ENCODE data around the gene CHGA.

CHGA gene

DNA sequence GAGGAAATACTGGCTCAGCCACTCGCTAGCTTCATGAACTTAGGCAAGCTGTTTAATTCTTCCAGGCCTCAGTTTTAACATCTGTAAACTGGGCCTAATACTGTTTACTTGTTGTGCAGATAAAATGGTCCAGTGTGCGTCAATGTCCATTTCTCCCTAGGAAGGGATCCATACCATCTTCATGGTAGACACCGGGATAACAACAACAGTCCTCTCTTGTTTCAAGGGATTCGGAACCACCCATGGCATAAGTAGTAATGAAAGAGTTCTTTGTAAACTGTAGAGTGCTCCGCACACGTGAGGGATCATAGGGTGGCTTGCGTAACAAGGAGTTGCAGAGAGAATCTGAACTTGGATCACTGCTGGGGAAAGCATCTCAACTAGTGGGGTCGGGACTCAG is 17.3 kb upstream of the CHGA start (continued):
- TF ChIP-seq ESRRG (CRISPR knock-in tag; IDR thresholded peaks at IDR 0.05) (no peak), ZFP3 (CRISPR knock-in tag; IDR thresholded peaks at IDR 0.05) (no peak), ZNF565 (CRISPR knock-in tag; conservative IDR thresholded peaks at IDR 0.05; ENCODE audit: low read depth) (no peak), ZNF70 (CRISPR knock-in tag; IDR thresholded peaks at IDR 0.05) (no peak), ZC3H10 (CRISPR knock-in tag; IDR thresholded peaks at IDR 0.05) (no peak), ISL1 (CRISPR knock-in tag; IDR thresholded peaks at IDR 0.05) (no peak)

DNA sequence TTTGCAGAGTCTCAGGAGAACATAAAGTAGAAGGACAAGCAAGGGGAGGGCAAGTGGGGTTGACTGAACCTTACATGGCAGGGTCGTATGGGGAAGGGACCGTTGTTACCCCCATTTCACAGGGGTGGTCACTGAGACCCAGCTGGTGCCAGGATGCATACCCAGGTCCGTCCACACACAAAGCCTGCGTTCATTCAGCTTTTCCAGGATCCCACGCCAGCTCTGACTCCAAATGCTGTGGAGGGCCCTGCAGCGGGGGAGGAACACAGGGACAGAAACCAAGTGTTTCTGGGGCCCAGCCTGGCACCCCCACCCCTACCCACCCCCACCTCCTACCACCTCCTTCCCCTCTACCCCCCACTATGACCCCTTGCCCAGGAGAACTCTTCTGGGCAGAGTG is 16.5 kb upstream of the CHGA start:
- no peak for ATAC-seq
- TF ChIP-seq ARNTL (CRISPR knock-in tag; IDR thresholded peaks at IDR 0.05; ENCODE audit: borderline replicate concordance, low read depth) (no peak), RARB (CRISPR knock-in tag; IDR thresholded peaks at IDR 0.05) (no peak), ZFP30 (CRISPR knock-in tag; IDR thresholded peaks at IDR 0.05) (no peak), ZNF8 (CRISPR knock-in tag; IDR thresholded peaks at IDR 0.05) (no peak), ZNF565 (CRISPR knock-in tag; conservative IDR thresholded peaks at IDR 0.05; ENCODE audit: low read depth) (no peak), ZC3H10 (CRISPR knock-in tag; IDR thresholded peaks at IDR 0.05) (no peak), TOX (CRISPR knock-in tag; IDR thresholded peaks at IDR 0.05; ENCODE audit: borderline replicate concordance) (no peak), BACH2 (CRISPR knock-in tag; IDR thresholded peaks at IDR 0.05; ENCODE audit: borderline replicate concordance) (no peak), PPARA (CRISPR knock-in tag; IDR thresholded peaks at IDR 0.05; ENCODE audit: borderline replicate concordance) (no peak), CSDC2 (CRISPR knock-in tag; IDR thresholded peaks at IDR 0.05) (no peak)
- TF ChIP-seq, protein P1, sequence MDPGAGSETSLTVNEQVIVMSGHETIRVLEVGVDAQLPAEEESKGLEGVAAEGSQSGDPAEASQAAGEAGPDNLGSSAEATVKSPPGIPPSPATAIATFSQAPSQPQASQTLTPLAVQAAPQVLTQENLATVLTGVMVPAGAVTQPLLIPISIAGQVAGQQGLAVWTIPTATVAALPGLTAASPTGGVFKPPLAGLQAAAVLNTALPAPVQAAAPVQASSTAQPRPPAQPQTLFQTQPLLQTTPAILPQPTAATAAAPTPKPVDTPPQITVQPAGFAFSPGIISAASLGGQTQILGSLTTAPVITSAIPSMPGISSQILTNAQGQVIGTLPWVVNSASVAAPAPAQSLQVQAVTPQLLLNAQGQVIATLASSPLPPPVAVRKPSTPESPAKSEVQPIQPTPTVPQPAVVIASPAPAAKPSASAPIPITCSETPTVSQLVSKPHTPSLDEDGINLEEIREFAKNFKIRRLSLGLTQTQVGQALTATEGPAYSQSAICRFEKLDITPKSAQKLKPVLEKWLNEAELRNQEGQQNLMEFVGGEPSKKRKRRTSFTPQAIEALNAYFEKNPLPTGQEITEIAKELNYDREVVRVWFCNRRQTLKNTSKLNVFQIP (CRISPR knock-in tag; IDR thresholded peaks at IDR 0.05; ENCODE audit: borderline replicate concordance, low read depth), result no peak
- TF ChIP-seq, protein P2, sequence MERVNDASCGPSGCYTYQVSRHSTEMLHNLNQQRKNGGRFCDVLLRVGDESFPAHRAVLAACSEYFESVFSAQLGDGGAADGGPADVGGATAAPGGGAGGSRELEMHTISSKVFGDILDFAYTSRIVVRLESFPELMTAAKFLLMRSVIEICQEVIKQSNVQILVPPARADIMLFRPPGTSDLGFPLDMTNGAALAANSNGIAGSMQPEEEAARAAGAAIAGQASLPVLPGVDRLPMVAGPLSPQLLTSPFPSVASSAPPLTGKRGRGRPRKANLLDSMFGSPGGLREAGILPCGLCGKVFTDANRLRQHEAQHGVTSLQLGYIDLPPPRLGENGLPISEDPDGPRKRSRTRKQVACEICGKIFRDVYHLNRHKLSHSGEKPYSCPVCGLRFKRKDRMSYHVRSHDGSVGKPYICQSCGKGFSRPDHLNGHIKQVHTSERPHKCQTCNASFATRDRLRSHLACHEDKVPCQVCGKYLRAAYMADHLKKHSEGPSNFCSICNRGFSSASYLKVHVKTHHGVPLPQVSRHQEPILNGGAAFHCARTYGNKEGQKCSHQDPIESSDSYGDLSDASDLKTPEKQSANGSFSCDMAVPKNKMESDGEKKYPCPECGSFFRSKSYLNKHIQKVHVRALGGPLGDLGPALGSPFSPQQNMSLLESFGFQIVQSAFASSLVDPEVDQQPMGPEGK (CRISPR knock-in tag; IDR thresholded peaks at IDR 0.05; ENCODE audit: borderline replicate concordance), result no peak
- TF ChIP-seq, protein P3, sequence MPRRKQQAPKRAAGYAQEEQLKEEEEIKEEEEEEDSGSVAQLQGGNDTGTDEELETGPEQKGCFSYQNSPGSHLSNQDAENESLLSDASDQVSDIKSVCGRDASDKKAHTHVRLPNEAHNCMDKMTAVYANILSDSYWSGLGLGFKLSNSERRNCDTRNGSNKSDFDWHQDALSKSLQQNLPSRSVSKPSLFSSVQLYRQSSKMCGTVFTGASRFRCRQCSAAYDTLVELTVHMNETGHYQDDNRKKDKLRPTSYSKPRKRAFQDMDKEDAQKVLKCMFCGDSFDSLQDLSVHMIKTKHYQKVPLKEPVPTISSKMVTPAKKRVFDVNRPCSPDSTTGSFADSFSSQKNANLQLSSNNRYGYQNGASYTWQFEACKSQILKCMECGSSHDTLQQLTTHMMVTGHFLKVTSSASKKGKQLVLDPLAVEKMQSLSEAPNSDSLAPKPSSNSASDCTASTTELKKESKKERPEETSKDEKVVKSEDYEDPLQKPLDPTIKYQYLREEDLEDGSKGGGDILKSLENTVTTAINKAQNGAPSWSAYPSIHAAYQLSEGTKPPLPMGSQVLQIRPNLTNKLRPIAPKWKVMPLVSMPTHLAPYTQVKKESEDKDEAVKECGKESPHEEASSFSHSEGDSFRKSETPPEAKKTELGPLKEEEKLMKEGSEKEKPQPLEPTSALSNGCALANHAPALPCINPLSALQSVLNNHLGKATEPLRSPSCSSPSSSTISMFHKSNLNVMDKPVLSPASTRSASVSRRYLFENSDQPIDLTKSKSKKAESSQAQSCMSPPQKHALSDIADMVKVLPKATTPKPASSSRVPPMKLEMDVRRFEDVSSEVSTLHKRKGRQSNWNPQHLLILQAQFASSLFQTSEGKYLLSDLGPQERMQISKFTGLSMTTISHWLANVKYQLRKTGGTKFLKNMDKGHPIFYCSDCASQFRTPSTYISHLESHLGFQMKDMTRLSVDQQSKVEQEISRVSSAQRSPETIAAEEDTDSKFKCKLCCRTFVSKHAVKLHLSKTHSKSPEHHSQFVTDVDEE (CRISPR knock-in tag; IDR thresholded peaks at IDR 0.05), result no peak

DNA sequence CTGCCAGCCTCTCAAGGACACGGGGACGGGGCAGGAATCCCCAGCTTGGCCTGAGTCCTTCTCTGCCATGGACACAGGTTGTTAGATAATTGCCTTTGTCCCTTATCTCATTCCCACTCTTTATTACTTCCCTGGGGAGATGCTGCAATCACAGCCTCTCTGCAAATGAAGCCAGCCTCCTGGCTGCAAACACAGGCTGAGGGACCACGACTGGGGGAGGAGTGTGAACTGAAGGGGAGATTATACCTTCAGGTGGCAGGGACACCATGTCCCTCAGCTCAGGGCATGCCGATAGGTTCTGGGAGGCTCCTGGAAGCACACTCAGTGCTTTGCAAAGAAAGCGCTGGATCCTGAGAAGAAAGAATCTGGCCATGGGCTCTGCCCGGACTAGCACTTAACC is 16.1 kb upstream of the CHGA start:
- ATAC-seq, result no peak; the same call in 2 of the 3 replicates
- no peak for TF ChIP-seq ZNF8 (CRISPR knock-in tag; IDR thresholded peaks at IDR 0.05)
- TF ChIP-seq SNAI2 (CRISPR knock-in tag; IDR thresholded peaks at IDR 0.05), result no peak
- no peak for TF ChIP-seq ESRRG (CRISPR knock-in tag; IDR thresholded peaks at IDR 0.05)
- TF ChIP-seq, protein P1 (CRISPR knock-in tag; IDR thresholded peaks at IDR 0.05; ENCODE audit: borderline replicate concordance, low read depth), result no peak
- TF ChIP-seq, protein P4, sequence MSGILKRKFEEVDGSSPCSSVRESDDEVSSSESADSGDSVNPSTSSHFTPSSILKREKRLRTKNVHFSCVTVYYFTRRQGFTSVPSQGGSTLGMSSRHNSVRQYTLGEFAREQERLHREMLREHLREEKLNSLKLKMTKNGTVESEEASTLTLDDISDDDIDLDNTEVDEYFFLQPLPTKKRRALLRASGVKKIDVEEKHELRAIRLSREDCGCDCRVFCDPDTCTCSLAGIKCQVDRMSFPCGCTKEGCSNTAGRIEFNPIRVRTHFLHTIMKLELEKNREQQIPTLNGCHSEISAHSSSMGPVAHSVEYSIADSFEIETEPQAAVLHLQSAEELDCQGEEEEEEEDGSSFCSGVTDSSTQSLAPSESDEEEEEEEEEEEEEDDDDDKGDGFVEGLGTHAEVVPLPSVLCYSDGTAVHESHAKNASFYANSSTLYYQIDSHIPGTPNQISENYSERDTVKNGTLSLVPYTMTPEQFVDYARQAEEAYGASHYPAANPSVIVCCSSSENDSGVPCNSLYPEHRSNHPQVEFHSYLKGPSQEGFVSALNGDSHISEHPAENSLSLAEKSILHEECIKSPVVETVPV (CRISPR knock-in tag; IDR thresholded peaks at IDR 0.05), result no peak
- TF ChIP-seq ZC3H10 (CRISPR knock-in tag; IDR thresholded peaks at IDR 0.05), result no peak
- no peak for TF ChIP-seq TCF4 (CRISPR knock-in tag; IDR thresholded peaks at IDR 0.05; ENCODE audit: borderline replicate concordance)
- no peak for TF ChIP-seq BACH2 (CRISPR knock-in tag; IDR thresholded peaks at IDR 0.05; ENCODE audit: borderline replicate concordance)
- no peak for TF ChIP-seq ZNF70 (CRISPR knock-in tag; IDR thresholded peaks at IDR 0.05)
- TF ChIP-seq GLIS3 (CRISPR knock-in tag; IDR thresholded peaks at IDR 0.05), result no peak
- no peak for TF ChIP-seq TOX (CRISPR knock-in tag; IDR thresholded peaks at IDR 0.05; ENCODE audit: borderline replicate concordance)
- TF ChIP-seq, protein P5, sequence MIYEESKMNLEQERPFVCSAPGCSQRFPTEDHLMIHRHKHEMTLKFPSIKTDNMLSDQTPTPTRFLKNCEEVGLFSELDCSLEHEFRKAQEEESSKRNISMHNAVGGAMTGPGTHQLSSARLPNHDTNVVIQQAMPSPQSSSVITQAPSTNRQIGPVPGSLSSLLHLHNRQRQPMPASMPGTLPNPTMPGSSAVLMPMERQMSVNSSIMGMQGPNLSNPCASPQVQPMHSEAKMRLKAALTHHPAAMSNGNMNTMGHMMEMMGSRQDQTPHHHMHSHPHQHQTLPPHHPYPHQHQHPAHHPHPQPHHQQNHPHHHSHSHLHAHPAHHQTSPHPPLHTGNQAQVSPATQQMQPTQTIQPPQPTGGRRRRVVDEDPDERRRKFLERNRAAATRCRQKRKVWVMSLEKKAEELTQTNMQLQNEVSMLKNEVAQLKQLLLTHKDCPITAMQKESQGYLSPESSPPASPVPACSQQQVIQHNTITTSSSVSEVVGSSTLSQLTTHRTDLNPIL (CRISPR knock-in tag; IDR thresholded peaks at IDR 0.05; ENCODE audit: low read depth), result no peak
- no peak for TF ChIP-seq ZFP3 (CRISPR knock-in tag; IDR thresholded peaks at IDR 0.05)
- TF ChIP-seq, protein P3 (CRISPR knock-in tag; IDR thresholded peaks at IDR 0.05), result no peak
- no peak for TF ChIP-seq OSR1 (CRISPR knock-in tag; IDR thresholded peaks at IDR 0.05)
- TF ChIP-seq CSDC2 (CRISPR knock-in tag; IDR thresholded peaks at IDR 0.05), result no peak
- no peak for TF ChIP-seq ISL1 (CRISPR knock-in tag; IDR thresholded peaks at IDR 0.05)
- TF ChIP-seq RARB (CRISPR knock-in tag; IDR thresholded peaks at IDR 0.05), result no peak
- TF ChIP-seq ZFP30 (CRISPR knock-in tag; IDR thresholded peaks at IDR 0.05), result no peak
